Measurements from ENCODE around the gene ARHGAP6.

The ARHGAP6 gene

DNA sequence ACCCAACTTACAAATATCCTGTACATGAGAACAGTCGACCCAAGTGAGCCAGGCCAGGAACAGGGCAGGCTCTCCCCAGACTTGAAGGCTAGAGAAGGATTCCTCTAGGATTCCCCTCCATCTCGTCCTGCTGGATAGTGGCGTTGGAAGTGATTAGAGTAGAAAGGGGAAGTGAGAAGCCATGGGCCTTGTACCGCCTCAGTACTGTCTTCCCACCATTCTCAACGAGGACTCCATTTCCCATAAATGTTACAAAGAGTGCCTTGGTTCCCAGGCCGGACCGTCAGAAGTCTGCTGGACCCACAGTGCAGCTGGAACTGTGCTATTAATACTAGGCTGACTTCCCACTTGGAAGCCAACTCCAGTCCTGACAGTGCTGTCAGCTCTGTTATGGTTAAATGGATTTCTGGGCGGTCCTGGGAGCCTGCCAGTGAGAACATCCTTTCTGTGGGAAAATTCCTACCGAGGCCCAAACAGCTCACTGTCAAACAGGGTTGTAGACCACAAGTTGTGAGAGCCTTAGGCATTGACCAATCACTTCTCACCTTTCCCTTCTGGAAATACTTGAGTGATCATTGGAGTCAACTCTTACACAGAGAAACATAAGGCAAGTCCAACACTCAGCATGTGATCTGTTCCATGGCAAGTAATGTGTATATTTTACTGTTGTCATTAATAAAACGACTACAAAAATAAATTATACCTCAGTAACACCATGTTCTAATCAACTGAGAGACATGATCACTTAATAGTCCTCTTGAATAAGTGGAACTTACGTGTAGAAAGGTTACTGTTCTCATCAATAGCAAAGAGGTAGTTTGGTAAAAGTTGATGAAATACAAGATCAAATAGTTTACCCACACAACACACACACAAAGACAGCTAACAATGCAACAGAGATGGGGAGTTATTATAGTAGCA is 314.1 kb downstream of the ARHGAP6 start:
- DNase-seq: peak; percentile 7 to 45 (median 24)

- peak; percentile 12 to 45 (median 38) for DNase-seq
These were observed 315.9 kb downstream of the ARHGAP6 start for GRCh38 chrX:11349661-11350337.

DNA sequence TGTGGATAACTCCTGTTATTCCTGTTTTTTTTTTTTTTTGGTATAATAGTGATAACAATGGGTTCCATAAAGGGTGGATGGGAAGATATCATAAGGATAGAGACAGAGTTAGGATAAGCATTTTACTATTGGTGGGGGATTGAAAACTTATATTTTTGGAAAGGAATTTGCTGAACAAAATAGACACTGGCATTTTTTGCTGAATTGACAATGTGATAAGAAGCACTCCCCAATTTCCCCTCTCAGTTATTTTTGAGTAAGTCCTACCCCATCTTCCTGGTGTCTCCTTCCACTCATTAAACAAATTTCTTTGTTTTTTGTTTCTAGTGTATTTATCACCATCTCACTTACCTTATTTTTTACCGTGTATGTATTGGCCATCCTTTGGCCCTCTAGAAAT is 316.7 kb downstream of the ARHGAP6 start:
- no peak for DNase-seq

- DNase-seq: no peak
These were observed 318.4 kb downstream of the ARHGAP6 start for GRCh38 chrX:11347300-11347699.

GRCh38 chrX:11346121-11346682 is 319.5 kb downstream of the ARHGAP6 start:
- DNase-seq: no peak

DNA sequence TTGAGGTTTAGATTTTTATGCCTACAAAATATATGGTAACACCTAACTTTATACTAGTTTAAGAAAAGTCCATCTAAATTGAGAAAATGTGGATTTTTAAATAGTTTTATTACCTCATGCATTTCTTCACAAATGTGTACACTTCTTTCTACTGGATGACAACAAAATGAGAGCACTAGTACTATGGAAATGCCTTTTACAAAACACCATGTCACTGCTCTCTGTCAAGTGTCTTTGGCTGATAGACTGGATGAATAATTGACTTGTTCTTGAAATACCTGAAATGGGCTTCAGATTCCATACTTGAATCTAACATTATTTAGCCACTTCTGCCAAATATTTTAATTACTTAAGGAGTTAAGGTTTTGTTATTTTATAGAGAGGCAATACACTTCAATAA is 323.0 kb downstream of the ARHGAP6 start:
- DNase-seq: peak in 1 of 4 experiments; percentile 24

DNA sequence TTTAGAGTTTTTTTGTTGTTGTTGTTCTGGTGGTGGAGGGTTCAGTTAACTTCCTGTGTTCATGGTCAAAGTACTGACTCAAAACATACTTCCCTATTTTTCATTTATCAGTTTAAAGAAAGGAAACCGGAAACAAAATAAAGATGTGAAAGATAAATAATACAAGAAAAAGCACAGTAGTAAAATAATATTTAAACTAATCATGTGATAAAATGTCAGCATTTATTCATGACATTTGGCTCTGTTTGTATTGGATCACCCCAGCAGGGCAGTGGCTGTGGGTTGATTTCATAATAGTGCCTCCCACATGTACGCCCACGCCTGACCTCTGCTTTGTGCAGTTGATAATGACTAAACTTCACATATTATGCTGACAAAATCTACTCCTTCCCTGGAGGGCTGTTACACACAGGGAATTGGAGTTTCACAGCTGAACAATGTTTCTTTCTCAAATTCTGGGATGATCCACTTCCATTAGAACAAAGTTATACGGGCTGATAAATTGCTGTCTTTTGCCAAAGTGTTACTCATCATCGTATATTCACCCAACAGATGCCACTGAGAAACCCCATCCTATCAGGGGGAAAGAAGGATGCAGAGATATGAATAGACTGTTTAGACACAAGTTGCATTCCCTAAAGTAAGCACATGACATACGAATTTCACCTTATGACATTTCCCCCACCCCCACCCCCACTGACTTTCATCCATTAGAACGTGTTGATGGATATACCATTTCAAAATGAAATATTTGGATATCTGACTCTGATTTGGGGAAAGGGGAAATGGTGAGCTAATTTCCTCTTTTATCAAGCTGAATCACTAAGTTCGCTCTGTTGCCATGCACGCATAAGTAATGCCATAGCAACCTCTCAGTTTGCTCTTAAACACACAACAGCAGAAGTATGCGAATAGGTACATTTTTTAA is 324.2 kb downstream of the ARHGAP6 start:
- peak; percentile 89 to 94 (median 92) for DNase-seq

DNA sequence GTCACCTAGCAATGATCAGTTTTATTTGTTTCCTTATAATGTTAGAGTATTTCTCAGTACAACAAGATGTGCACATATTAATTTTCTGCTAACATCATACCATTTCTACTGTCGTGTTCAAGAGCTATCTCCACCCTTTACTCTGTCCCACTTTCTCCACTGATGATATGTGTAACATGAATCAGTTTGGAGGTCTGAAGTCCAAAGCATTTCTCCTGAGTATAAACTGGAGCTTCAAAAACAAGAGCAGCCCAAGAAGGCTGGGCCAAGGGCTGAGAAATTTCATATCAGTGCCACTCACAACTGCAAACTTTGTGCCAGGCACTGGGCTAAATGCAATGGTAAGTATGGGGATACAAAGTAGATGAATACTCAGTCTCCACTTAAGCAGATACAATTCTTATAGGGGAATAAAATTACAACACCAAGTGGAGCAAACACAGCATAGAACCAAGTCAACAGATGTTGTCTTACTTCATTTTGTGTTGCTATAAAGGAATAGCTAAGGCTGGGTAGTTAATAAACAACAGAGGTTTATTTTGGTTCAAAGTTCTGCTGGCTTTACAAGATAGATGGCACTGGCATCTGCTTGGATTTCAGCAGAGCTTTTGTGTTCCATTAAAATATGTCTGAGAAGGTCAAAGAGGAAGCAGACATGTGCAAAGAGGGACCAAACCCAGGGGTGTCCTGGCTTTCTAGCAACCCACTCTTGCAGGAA is 328.3 kb downstream of the ARHGAP6 start:
- no peak for DNase-seq

- DNase-seq: no peak
These were observed 329.5 kb downstream of the ARHGAP6 start for GRCh38 chrX:11336201-11336600.

DNA sequence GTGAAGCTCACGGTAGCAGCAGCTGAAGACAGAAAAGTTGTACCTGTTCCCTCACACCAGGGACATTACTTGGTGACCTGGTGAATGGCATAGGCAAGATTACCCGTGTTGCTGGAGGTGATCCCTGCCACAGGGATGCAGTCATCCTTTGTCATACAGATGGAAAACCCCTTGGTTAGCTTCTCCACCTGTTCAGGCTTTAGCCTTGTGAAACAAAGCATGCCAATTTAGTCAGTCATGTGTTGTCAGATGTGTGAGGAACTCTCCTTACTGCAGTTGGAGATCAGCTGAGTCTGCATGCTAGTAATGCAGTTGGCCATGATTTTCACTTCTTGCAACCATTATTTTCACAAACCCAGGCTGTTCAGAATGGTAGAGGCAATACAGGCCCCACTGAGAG is 331.6 kb downstream of the ARHGAP6 start:
- no peak for DNase-seq

DNA sequence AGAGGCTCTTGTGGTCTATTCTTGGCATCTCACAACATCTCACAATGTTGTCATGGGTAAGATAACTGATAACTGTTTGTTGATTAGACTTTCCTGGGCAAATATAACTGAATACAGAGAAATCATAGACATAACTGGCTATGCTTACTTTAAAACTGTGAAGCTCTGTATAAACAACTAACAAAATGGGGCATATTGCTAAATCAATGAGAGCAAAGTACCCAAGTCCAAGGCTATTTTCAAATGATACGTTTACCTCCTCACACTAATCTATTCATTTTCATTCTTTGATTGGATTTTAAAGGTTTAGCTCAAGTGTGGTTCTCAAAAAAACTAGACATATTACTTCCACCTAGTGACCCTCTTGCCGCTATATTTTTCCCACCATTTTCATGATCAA is 333.9 kb downstream of the ARHGAP6 start:
- no peak for DNase-seq

DNA sequence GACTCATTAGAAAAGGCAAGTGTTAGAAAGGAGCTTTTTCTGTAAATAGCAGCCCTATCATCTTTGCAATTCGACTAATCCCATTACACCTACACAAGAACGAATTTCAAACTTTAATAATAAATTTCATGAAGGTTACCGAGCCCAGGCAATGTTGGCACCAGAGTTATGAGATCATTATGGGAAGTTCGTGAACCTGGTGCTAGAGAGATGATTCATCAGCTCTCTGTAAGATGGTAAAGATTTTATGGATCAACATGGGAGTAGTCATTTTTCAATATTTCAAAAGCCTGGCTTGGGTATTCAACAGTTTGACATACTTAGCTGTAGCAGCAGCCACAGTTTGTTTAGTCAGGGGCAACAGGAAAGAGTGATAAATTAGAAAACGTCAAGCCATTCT is 336.7 kb downstream of the ARHGAP6 start:
- DNase-seq: peak in 1 of 4 experiments; percentile 6

- DNase-seq: no peak
These were observed 337.6 kb downstream of the ARHGAP6 start for GRCh38 chrX:11328134-11328533.

- DNase-seq: no peak
These were observed 343.7 kb downstream of the ARHGAP6 start for GRCh38 chrX:11321986-11322385.

GRCh38 chrX:11319806-11320520 is 345.8 kb downstream of the ARHGAP6 start:
- DNase-seq: no peak

GRCh38 chrX:11311706-11312105 is 354.0 kb downstream of the ARHGAP6 start:
- DNase-seq: no peak

- no peak for DNase-seq
These were observed 356.5 kb downstream of the ARHGAP6 start for GRCh38 chrX:11309220-11309619.

DNA sequence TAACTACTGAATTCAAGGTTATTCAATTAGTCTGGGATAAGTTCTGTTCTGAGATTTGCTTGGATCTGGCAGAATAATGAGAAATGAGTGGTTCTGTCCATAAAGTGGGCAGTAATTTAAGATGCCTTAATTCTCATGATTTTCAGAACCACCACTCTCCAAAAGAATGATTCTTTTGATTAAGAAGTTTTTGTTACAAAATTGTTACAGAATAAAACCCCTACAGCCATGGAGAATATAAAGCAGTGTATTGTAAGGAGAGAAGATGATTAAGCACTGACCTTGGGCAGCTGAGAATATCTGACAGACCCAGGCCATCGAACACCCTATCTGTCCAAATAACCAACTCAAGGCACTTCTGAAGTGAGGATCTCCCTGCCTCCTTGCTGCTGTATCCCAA is 360.1 kb downstream of the ARHGAP6 start:
- DNase-seq: no peak

GRCh38 chrX:11304829-11305228 is 360.9 kb downstream of the ARHGAP6 start:
- DNase-seq: no peak

DNA sequence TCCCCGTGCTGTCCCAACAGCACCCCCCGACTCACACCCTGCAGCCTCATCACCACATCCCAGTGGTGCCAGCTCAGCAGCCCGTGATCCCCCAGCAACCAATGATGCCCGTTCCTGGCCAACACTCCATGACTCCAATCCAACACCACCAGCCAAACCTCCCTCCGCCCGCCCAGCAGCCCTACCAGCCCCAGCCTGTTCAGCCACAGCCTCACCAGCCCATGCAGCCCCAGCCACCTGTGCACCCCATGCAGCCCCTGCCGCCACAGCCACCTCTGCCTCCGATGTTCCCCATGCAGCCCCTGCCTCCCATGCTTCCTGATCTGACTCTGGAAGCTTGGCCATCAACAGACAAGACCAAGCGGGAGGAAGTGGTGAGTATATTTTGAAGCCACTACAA is 367.1 kb downstream of the ARHGAP6 start:
- DNase-seq: no peak

DNA sequence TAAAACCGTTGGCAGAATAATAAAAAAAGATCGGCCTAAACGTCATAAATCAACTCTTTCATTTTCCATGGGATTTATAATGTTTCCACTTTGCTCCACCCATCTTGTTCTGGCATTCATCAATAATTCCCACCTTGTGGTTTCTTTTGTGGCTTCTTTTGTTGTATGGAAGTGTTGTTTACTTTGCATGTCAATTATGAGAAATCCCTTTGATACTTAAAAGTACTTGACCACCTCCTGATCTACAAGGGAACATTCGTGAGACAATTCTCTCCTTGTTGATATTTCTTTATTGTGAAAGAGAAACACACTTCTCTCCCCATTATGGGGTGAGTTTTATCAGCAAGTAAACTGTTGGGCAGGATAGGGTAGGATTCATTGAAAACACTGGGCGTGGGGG is 369.7 kb downstream of the ARHGAP6 start:
- no peak for DNase-seq

Data from suppressor macrophage (primary cell).